Large intestine (tissue), 3 donors: ENCODE measurements around the gene TRIM14. TPM values are rescaled to one million over a fixed set of nuclear protein-coding genes. Genes with fewer than 3 reads are reported as not detected.
"Not testable (repeated sequence)": the region's sequence is repeated elsewhere in the genome, so short reads cannot be mapped to it uniquely, and the experiment has no call there.

Experiments used
- DNase-seq, 2 donors: peaks; one replicate each; pipeline versions ENCODE4 v3.0.0 to v3.0.0-alpha.2; 2013
- H3K27ac ChIP-seq: one replicate; pipeline ENCODE4 v1.5.1; 2013; ENCODE audit warnings: low read length
- H3K27me3 ChIP-seq: 2 replicates; pipeline ENCODE4 v1.6.1; 2013; ENCODE audit warnings: low read length; ENCODE audit not compliant: control insufficient read depth, insufficient read depth
- H3K36me3 ChIP-seq: 2 replicates; pipeline ENCODE4 v1.6.1; 2013; ENCODE audit warnings: low read length; ENCODE audit not compliant: control insufficient read depth, insufficient read depth
- H3K4me1 ChIP-seq: one replicate; pipeline ENCODE4 v1.6.1; 2013; ENCODE audit warnings: low read length; ENCODE audit not compliant: control insufficient read depth, insufficient read depth
- H3K4me3 ChIP-seq: one replicate; pipeline ENCODE4 v1.5.1; 2013; ENCODE audit warnings: low read length
- H3K9me3 ChIP-seq: one replicate; pipeline ENCODE4 v1.6.1; 2013; ENCODE audit warnings: mild to moderate bottlenecking, low read depth, low read length, moderate library complexity; ENCODE audit not compliant: control insufficient read depth
- WGBS: methylation state at CpG from one replicate; pipeline ENCODE4 v1.1.5; 2013; ENCODE audit warnings: low lambda C conversion rate; ENCODE audit not compliant: insufficient coverage; 5-methylcytosine and 5-hydroxymethylcytosine counted together
- polyA plus RNA-seq: library from polyadenylated mRNA; unstranded; fragments of 120-200 nt; gene quantifications from one replicate; pipeline ENCODE4 v1.2.1, GENCODE V29; 2013

Gene TRIM14
- polyA plus RNA-seq, 1 donor: 59.2 TPM

GRCh38 chr9:98085944-98086343 lies 33.1 kb downstream of the TRIM14 start:
- H3K36me3 ChIP-seq: peaks cover 59% of the 10 kb centered on the region
- DNase-seq: no peak
- H3K4me3 ChIP-seq: no peak overlapping the region
- H3K9me3 ChIP-seq: peaks cover 2% of the 10 kb centered on the region
- H3K27me3 ChIP-seq: no peaks in the 10 kb centered on the region
- WGBS: no CpG with 5 or more reads among the region's 7 CpGs
- no peak overlapping the region for H3K27ac ChIP-seq
- peaks cover 24% of the 10 kb centered on the region for H3K4me1 ChIP-seq

GRCh38 chr9:98085058-98085457 lies 34.0 kb downstream of the TRIM14 start:
- WGBS: no CpG with 5 or more reads among the region's 4 CpGs
- Histone ChIP-seq H3K27me3 (no peaks in the 10 kb centered on the region), H3K36me3 (peaks cover 65% of the 10 kb centered on the region), H3K4me1 (peaks cover 25% of the 10 kb centered on the region), H3K27ac (no peak overlapping the region), H3K9me3 (peaks cover 2% of the 10 kb centered on the region), H3K4me3 (no peak overlapping the region)
- DNase-seq: no peak

GRCh38 chr9:98084396-98084795 lies 34.6 kb downstream of the TRIM14 start:
- H3K27me3 ChIP-seq: no peaks in the 10 kb centered on the region
- no peak for DNase-seq
- H3K9me3 ChIP-seq: peaks cover 2% of the 10 kb centered on the region
- peaks cover 25% of the 10 kb centered on the region for H3K4me1 ChIP-seq
- no peak overlapping the region for H3K27ac ChIP-seq
- peaks cover 69% of the 10 kb centered on the region for H3K36me3 ChIP-seq
- WGBS: no CpG with 5 or more reads among the region's 3 CpGs
- H3K4me3 ChIP-seq: no peak overlapping the region

- H3K27ac ChIP-seq: peak overlapping the region; percentile 53
- no CpG with 5 or more reads among the region's 7 CpGs for WGBS
- no peaks in the 10 kb centered on the region for H3K27me3 ChIP-seq
- H3K4me3 ChIP-seq: no peak overlapping the region
- H3K9me3 ChIP-seq: peaks cover 2% of the 10 kb centered on the region
- H3K4me1 ChIP-seq: peaks cover 25% of the 10 kb centered on the region
- no peak for DNase-seq
- peaks cover 73% of the 10 kb centered on the region for H3K36me3 ChIP-seq
These were observed 35.3 kb downstream of the TRIM14 start for GRCh38 chr9:98083566-98084183.

- peaks cover 75% of the 10 kb centered on the region for H3K36me3 ChIP-seq
These were observed 35.9 kb downstream of the TRIM14 start for GRCh38 chr9:98083061-98083501.

GRCh38 chr9:98081477-98082219 lies 37.4 kb downstream of the TRIM14 start:
- no peaks in the 10 kb centered on the region for H3K9me3 ChIP-seq
- peak overlapping the region; percentile 53 for H3K27ac ChIP-seq
- peaks cover 73% of the 10 kb centered on the region for H3K36me3 ChIP-seq
- WGBS: 88% methylated on average over 3 of the region's 6 CpGs
- peaks cover 25% of the 10 kb centered on the region for H3K4me1 ChIP-seq
- DNase-seq: peak; percentile 63 to 72
- H3K27me3 ChIP-seq: no peaks in the 10 kb centered on the region
- no peak overlapping the region for H3K4me3 ChIP-seq

More at GRCh38 chr9:98083061-98083501, 35.9 kb downstream of the TRIM14 start:
- DNase-seq: peak; percentile 61 to 80
- Histone ChIP-seq H3K27me3 (no peaks in the 10 kb centered on the region), H3K4me3 (no peak overlapping the region), H3K9me3 (peaks cover 2% of the 10 kb centered on the region), H3K4me1 (peaks cover 25% of the 10 kb centered on the region), H3K27ac (peak overlapping the region; percentile 53)
- no CpG with 5 or more reads among the region's 2 CpGs for WGBS

- H3K4me3 ChIP-seq: no peak overlapping the region
- no peaks in the 10 kb centered on the region for H3K9me3 ChIP-seq
- H3K27me3 ChIP-seq: no peaks in the 10 kb centered on the region
- WGBS: no CpG with 5 or more reads among the region's 12 CpGs
- peaks cover 25% of the 10 kb centered on the region for H3K4me1 ChIP-seq
- peak overlapping the region; percentile 53 for H3K27ac ChIP-seq
- DNase-seq: no peak
- H3K36me3 ChIP-seq: peaks cover 65% of the 10 kb centered on the region
These were observed 38.2 kb downstream of the TRIM14 start for GRCh38 chr9:98080780-98081179.

- Histone ChIP-seq H3K27me3 (no peaks in the 10 kb centered on the region), H3K4me1 (peaks cover 25% of the 10 kb centered on the region), H3K4me3 (no peak overlapping the region), H3K27ac (no peak overlapping the region), H3K9me3 (no peaks in the 10 kb centered on the region), H3K36me3 (peaks cover 61% of the 10 kb centered on the region)
- 100% methylated on average over 1 of the region's 1 CpG for WGBS
- no peak for DNase-seq
These were observed 38.7 kb downstream of the TRIM14 start for GRCh38 chr9:98080326-98080725.

- Histone ChIP-seq H3K27ac (no peak overlapping the region), H3K4me1 (peaks cover 35% of the 10 kb centered on the region), H3K27me3 (no peaks in the 10 kb centered on the region), H3K9me3 (no peaks in the 10 kb centered on the region), H3K36me3 (peaks cover 48% of the 10 kb centered on the region), H3K4me3 (no peak overlapping the region)
- DNase-seq: no peak
- WGBS: 95% methylated on average over 3 of the region's 5 CpGs
These were observed 40.1 kb downstream of the TRIM14 start for GRCh38 chr9:98078895-98079294.

GRCh38 chr9:98076514-98076890 lies 42.5 kb downstream of the TRIM14 start:
- H3K4me3 ChIP-seq, H3K27ac ChIP-seq, H3K9me3 ChIP-seq, H3K27me3 ChIP-seq, DNase-seq: not testable (repeated sequence)
- Histone ChIP-seq H3K36me3 (peaks cover 27% of the 10 kb centered on the region), H3K4me1 (peaks cover 32% of the 10 kb centered on the region)
- WGBS: 83% methylated on average over 1 of the region's 8 CpGs
